HEK293 (cell line): ENCODE results near the gene FTO.
A peak's percentile ranks its signal among the peaks of the same experiment; 100 is the strongest.

Experiments
- CTCF ChIA-PET: fragments of 350-600 bp; formaldehyde crosslinking; extraction: SDS; loops from one replicate; lab custom pipeline; 2021; ENCODE audit warnings: antibody characterized with exemption; lab: Yijun Ruan, JAX
- POLR2A ChIA-PET: fragments of 300-600 bp; formaldehyde crosslinking; extraction: SDS; loops from one replicate; lab custom pipeline; 2020; ENCODE audit warnings: antibody characterized with exemption, inconsistent platforms; lab: Yijun Ruan, JAX
- H3K27ac ChIP-seq: fragments of 200-500 bp; sonication (Bioruptor generic); 2 replicates; pipeline ENCODE4 v1.5.1; 2014; ENCODE audit warnings: low read depth, low read length, control low read depth, inconsistent platforms; ENCODE audit errors: extremely low read depth
- H3K36me3 ChIP-seq, 2 experiments: fragments of 200-500 bp in 1 of 2; sonication (Bioruptor generic) in 1 of 2; 1 replicate in 1 of 2; 2 replicates in 1 of 2; pipeline ENCODE4 v1.5.1; 2014 to 2017; ENCODE audit warnings: inconsistent platforms in 2 of 2, low read length in 2 of 2; ENCODE audit not compliant: control insufficient read depth in 2 of 2, insufficient read depth in 1 of 2
- H3K4me1 ChIP-seq: fragments of 200-500 bp; sonication (Bioruptor generic); 2 replicates; pipeline ENCODE4 v1.5.1; 2014; ENCODE audit warnings: mild to moderate bottlenecking, low read length, inconsistent platforms; ENCODE audit not compliant: control insufficient read depth, insufficient read depth
- H3K4me3 ChIP-seq: 2 replicates; pipeline ENCODE4 v1.5.1; 2011; ENCODE audit warnings: low read depth, mild to moderate bottlenecking, control low read depth, low read length, moderate library complexity
- H3K9me3 ChIP-seq: fragments of 200-500 bp; sonication (Bioruptor generic); 2 replicates; pipeline ENCODE4 v1.5.1; 2014; ENCODE audit warnings: low read depth, low read length, inconsistent platforms; ENCODE audit not compliant: control insufficient read depth, insufficient read depth
- BCL6B ChIP-seq: fragments of 450-650 bp; formaldehyde crosslinking; IDR thresholded peaks from 2 replicates; pipeline ENCODE4 v1.5.1; 2017; ENCODE audit warnings: missing biosample characterization, missing genetic modification characterization
- GLIS1 ChIP-seq: fragments of 450-650 bp; formaldehyde crosslinking; IDR thresholded peaks from 2 replicates; pipeline ENCODE4 v1.5.1; 2016; ENCODE audit warnings: missing biosample characterization, missing genetic modification characterization
- IKZF3 ChIP-seq: fragments of 450-650 bp; IDR thresholded peaks from 2 replicates; pipeline ENCODE4 v1.5.0; 2018; ENCODE audit warnings: missing biosample characterization, mild to moderate bottlenecking, missing genetic modification characterization, moderate library complexity
- SCRT2 ChIP-seq: fragments of 450-650 bp; formaldehyde crosslinking; IDR thresholded peaks from 2 replicates; pipeline ENCODE4 v1.5.1; 2016; ENCODE audit warnings: missing biosample characterization, missing genetic modification characterization
- ZFHX2 ChIP-seq: fragments of 450-650 bp; formaldehyde crosslinking; conservative IDR thresholded peaks from 2 replicates; pipeline ENCODE4 v1.5.1; 2016; ENCODE audit warnings: missing biosample characterization, missing genetic modification characterization
- ZFP37 ChIP-seq: fragments of 450-650 bp; formaldehyde crosslinking; IDR thresholded peaks from 2 replicates; pipeline ENCODE4 v1.5.1; 2016; ENCODE audit warnings: missing biosample characterization, missing genetic modification characterization
- ZFP69B ChIP-seq: fragments of 450-650 bp; formaldehyde crosslinking; IDR thresholded peaks from 2 replicates; pipeline ENCODE4 v1.5.1; 2016; ENCODE audit warnings: missing biosample characterization, missing genetic modification characterization
- ZNF121 ChIP-seq: fragments of 450-650 bp; formaldehyde crosslinking; IDR thresholded peaks from 2 replicates; pipeline ENCODE4 v1.5.1; 2016; ENCODE audit warnings: missing biosample characterization, missing genetic modification characterization
- ZNF133 ChIP-seq: fragments of 450-650 bp; formaldehyde crosslinking; IDR thresholded peaks from 2 replicates; pipeline ENCODE4 v1.5.1; 2016; ENCODE audit warnings: missing biosample characterization, missing genetic modification characterization
- ZNF138 ChIP-seq: fragments of 450-650 bp; formaldehyde crosslinking; IDR thresholded peaks from 2 replicates; pipeline ENCODE4 v1.5.1; 2016; ENCODE audit warnings: missing biosample characterization, missing genetic modification characterization, borderline replicate concordance
- ZNF26 ChIP-seq: fragments of 450-650 bp; formaldehyde crosslinking; IDR thresholded peaks from 2 replicates; pipeline ENCODE4 v1.5.1; 2016; ENCODE audit warnings: missing biosample characterization, missing genetic modification characterization
- ZNF324 ChIP-seq: fragments of 450-650 bp; formaldehyde crosslinking; IDR thresholded peaks from 2 replicates; pipeline ENCODE4 v1.5.1; 2016; ENCODE audit warnings: missing biosample characterization, missing genetic modification characterization
- ZNF426 ChIP-seq: fragments of 450-650 bp; formaldehyde crosslinking; IDR thresholded peaks from 2 replicates; pipeline ENCODE4 v1.5.1; 2017; ENCODE audit warnings: missing biosample characterization, missing genetic modification characterization, mild to moderate bottlenecking, inconsistent platforms, moderate library complexity
- ZNF514 ChIP-seq: fragments of 450-650 bp; formaldehyde crosslinking; IDR thresholded peaks from 2 replicates; pipeline ENCODE4 v1.5.1; 2016; ENCODE audit warnings: missing biosample characterization, missing genetic modification characterization
- ZNF521 ChIP-seq: fragments of 450-650 bp; formaldehyde crosslinking; IDR thresholded peaks from 2 replicates; pipeline ENCODE4 v1.5.1; 2017; ENCODE audit warnings: missing biosample characterization, mild to moderate bottlenecking, missing genetic modification characterization
- ZNF529 ChIP-seq: fragments of 450-650 bp; formaldehyde crosslinking; IDR thresholded peaks from 2 replicates; pipeline ENCODE4 v1.5.1; 2017; ENCODE audit warnings: missing genetic modification characterization, missing biosample characterization; ENCODE audit not compliant: insufficient replicate concordance
- ZNF549 ChIP-seq: fragments of 450-650 bp; IDR thresholded peaks from 2 replicates; pipeline ENCODE4 v1.5.1; 2018; ENCODE audit warnings: missing biosample characterization, missing genetic modification characterization, mild to moderate bottlenecking, inconsistent platforms, moderate library complexity
- ZNF561 ChIP-seq: fragments of 450-650 bp; IDR thresholded peaks from 2 replicates; pipeline ENCODE4 v1.5.1; 2018; ENCODE audit warnings: missing biosample characterization, missing genetic modification characterization, borderline replicate concordance
- ZNF596 ChIP-seq: fragments of 450-650 bp; IDR thresholded peaks from 2 replicates; pipeline ENCODE4 v1.5.0; 2018; ENCODE audit warnings: missing biosample characterization, mild to moderate bottlenecking, missing genetic modification characterization, moderate library complexity
- ZNF654 ChIP-seq: fragments of 450-650 bp; formaldehyde crosslinking; IDR thresholded peaks from 2 replicates; pipeline ENCODE4 v1.5.1; 2016; ENCODE audit warnings: low read depth, missing biosample characterization, missing genetic modification characterization
- ZNF670 ChIP-seq: fragments of 450-650 bp; formaldehyde crosslinking; IDR thresholded peaks from 2 replicates; pipeline ENCODE4 v1.5.1; 2016; ENCODE audit warnings: missing biosample characterization, missing genetic modification characterization, low read depth
- ZNF677 ChIP-seq: fragments of 450-650 bp; IDR thresholded peaks from 2 replicates; pipeline ENCODE4 v1.5.0; 2018; ENCODE audit warnings: missing biosample characterization, mild to moderate bottlenecking, missing genetic modification characterization, moderate library complexity
- ZNF747 ChIP-seq: fragments of 450-650 bp; formaldehyde crosslinking; IDR thresholded peaks from 2 replicates; pipeline ENCODE4 v1.5.1; 2016; ENCODE audit warnings: missing biosample characterization, missing genetic modification characterization
- ZNF791 ChIP-seq: fragments of 450-650 bp; formaldehyde crosslinking; IDR thresholded peaks from 2 replicates; pipeline ENCODE4 v1.5.1; 2016; ENCODE audit warnings: missing biosample characterization, missing genetic modification characterization
- ZSCAN16 ChIP-seq: fragments of 450-650 bp; formaldehyde crosslinking; IDR thresholded peaks from 2 replicates; pipeline ENCODE4 v1.5.1; 2016; ENCODE audit warnings: missing biosample characterization, missing genetic modification characterization
- TF ChIP-seq, protein P1 (sequence below): fragments of 450-650 bp; formaldehyde crosslinking; IDR thresholded peaks from 2 replicates; pipeline ENCODE4 v1.5.1; 2016; ENCODE audit warnings: missing biosample characterization, missing genetic modification characterization
- TF ChIP-seq, protein P2 (sequence below): fragments of 450-650 bp; formaldehyde crosslinking; IDR thresholded peaks from 2 replicates; pipeline ENCODE4 v1.5.1; 2017; ENCODE audit warnings: missing biosample characterization, missing genetic modification characterization
- TF ChIP-seq, protein P3 (sequence below): fragments of 450-650 bp; formaldehyde crosslinking; IDR thresholded peaks from 2 replicates; pipeline ENCODE4 v1.5.1; 2016; ENCODE audit warnings: missing biosample characterization, missing genetic modification characterization
- TF ChIP-seq, protein P4 (sequence below): fragments of 450-650 bp; formaldehyde crosslinking; IDR thresholded peaks from 2 replicates; pipeline ENCODE4 v1.5.1; 2016; ENCODE audit warnings: missing biosample characterization, missing genetic modification characterization, low read depth

The FTO gene

DNA sequence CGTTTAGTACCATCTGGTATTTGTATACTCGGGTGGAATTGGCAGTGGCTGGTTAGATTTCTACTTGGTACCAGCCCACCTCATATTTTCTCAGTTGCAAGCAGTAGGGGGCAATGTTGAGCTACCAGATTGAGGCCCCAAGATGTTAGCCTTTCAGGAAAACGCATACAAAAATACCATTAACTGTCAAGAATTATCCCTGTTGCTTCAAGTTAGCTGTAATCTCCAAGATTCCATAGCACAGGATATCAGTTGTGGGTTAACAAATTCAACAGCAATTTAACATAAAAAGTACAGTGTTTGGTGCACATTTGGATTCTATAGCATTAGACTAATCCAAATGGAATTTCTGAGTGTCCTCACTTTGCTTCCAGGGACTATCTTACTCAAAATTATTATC lies 188.2 kb downstream of the FTO start:
- H3K4me1 ChIP-seq = peaks cover 20% of the 10 kb centered on the region
- no peak overlapping the region for H3K27ac ChIP-seq
- H3K36me3 ChIP-seq = peaks cover 0 to 12% of the 10 kb centered on the region in 2 experiments; a peak in 1 of 3 replicates
- ChIA-PET POLR2A (no interaction called here), CTCF (interaction anchor here (0.5 to 1.9 kb wide), 20 partner anchors 9 to 1427 kb away, joined by 3 to 10 read pairs (median 3); no protein-coding TSS in a partner anchor)
- H3K4me3 ChIP-seq = no peak overlapping the region
- H3K9me3 ChIP-seq = no peaks in the 10 kb centered on the region
- no peak for TF ChIP-seq ZNF791
- TF ChIP-seq ZNF324 = no peak
- TF ChIP-seq, protein P1, sequence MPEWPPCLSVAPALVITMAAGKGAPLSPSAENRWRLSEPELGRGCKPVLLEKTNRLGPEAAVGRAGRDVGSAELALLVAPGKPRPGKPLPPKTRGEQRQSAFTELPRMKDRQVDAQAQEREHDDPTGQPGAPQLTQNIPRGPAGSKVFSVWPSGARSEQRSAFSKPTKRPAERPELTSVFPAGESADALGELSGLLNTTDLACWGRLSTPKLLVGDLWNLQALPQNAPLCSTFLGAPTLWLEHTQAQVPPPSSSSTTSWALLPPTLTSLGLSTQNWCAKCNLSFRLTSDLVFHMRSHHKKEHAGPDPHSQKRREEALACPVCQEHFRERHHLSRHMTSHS (tag by site-specific recombination) = no peak
- no peak for TF ChIP-seq ZNF26
- TF ChIP-seq ZNF677 (tag by site-specific recombination) = no peak
- peak; percentile 74 for TF ChIP-seq SCRT2
- no peak for TF ChIP-seq ZFP37 (tag by site-specific recombination)
- no peak for TF ChIP-seq ZFHX2 (tag by site-specific recombination)
- TF ChIP-seq ZNF514 (tag by site-specific recombination) = no peak
- no peak for TF ChIP-seq GLIS1
- TF ChIP-seq ZNF521 (tag by site-specific recombination) = no peak
- no peak for TF ChIP-seq ZNF426
- TF ChIP-seq ZNF121 (tag by site-specific recombination) = no peak
- TF ChIP-seq IKZF3 = peak; percentile 75
- no peak for TF ChIP-seq ZNF138 (tag by site-specific recombination)
- TF ChIP-seq ZNF549 = no peak
- TF ChIP-seq, protein P2, sequence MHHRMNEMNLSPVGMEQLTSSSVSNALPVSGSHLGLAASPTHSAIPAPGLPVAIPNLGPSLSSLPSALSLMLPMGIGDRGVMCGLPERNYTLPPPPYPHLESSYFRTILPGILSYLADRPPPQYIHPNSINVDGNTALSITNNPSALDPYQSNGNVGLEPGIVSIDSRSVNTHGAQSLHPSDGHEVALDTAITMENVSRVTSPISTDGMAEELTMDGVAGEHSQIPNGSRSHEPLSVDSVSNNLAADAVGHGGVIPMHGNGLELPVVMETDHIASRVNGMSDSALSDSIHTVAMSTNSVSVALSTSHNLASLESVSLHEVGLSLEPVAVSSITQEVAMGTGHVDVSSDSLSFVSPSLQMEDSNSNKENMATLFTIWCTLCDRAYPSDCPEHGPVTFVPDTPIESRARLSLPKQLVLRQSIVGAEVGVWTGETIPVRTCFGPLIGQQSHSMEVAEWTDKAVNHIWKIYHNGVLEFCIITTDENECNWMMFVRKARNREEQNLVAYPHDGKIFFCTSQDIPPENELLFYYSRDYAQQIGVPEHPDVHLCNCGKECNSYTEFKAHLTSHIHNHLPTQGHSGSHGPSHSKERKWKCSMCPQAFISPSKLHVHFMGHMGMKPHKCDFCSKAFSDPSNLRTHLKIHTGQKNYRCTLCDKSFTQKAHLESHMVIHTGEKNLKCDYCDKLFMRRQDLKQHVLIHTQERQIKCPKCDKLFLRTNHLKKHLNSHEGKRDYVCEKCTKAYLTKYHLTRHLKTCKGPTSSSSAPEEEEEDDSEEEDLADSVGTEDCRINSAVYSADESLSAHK (tag by site-specific recombination) = no peak
- no peak for TF ChIP-seq ZNF133
- peak; percentile 84 for TF ChIP-seq ZNF654 (tag by site-specific recombination)
- TF ChIP-seq ZSCAN16 (tag by site-specific recombination) = no peak
- no peak for TF ChIP-seq ZFP69B (tag by site-specific recombination)
- TF ChIP-seq, protein P3, sequence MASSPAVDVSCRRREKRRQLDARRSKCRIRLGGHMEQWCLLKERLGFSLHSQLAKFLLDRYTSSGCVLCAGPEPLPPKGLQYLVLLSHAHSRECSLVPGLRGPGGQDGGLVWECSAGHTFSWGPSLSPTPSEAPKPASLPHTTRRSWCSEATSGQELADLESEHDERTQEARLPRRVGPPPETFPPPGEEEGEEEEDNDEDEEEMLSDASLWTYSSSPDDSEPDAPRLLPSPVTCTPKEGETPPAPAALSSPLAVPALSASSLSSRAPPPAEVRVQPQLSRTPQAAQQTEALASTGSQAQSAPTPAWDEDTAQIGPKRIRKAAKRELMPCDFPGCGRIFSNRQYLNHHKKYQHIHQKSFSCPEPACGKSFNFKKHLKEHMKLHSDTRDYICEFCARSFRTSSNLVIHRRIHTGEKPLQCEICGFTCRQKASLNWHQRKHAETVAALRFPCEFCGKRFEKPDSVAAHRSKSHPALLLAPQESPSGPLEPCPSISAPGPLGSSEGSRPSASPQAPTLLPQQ = no peak
- no peak for TF ChIP-seq ZNF747 (tag by site-specific recombination)
- TF ChIP-seq ZNF670 = no peak
- 0 out of 2 replicates have a peak, but pooled peaks have one; percentile 40 for TF ChIP-seq BCL6B
- TF ChIP-seq ZNF529 (tag by site-specific recombination) = no peak
- TF ChIP-seq, protein P4, sequence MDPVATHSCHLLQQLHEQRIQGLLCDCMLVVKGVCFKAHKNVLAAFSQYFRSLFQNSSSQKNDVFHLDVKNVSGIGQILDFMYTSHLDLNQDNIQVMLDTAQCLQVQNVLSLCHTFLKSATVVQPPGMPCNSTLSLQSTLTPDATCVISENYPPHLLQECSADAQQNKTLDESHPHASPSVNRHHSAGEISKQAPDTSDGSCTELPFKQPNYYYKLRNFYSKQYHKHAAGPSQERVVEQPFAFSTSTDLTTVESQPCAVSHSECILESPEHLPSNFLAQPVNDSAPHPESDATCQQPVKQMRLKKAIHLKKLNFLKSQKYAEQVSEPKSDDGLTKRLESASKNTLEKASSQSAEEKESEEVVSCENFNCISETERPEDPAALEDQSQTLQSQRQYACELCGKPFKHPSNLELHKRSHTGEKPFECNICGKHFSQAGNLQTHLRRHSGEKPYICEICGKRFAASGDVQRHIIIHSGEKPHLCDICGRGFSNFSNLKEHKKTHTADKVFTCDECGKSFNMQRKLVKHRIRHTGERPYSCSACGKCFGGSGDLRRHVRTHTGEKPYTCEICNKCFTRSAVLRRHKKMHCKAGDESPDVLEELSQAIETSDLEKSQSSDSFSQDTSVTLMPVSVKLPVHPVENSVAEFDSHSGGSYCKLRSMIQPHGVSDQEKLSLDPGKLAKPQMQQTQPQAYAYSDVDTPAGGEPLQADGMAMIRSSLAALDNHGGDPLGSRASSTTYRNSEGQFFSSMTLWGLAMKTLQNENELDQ (tag by site-specific recombination) = no peak
- no peak for TF ChIP-seq ZNF596 (tag by site-specific recombination)
- peak; percentile 49; the same call in 1 of the 2 replicates for TF ChIP-seq ZNF561 (tag by site-specific recombination)
